ENCODE data around the gene LLGL2. TPM values are rescaled to one million over a fixed set of nuclear protein-coding genes. Genes with fewer than 3 reads are reported as not detected.

Gene LLGL2
- total and polyA plus RNA-seq, 10 of the 15 experiments (the other 5 are each of a cell fraction or from before 2014, with no cell fraction given) = 0.21 to 9.9 (median 4.5) TPM

DNA sequence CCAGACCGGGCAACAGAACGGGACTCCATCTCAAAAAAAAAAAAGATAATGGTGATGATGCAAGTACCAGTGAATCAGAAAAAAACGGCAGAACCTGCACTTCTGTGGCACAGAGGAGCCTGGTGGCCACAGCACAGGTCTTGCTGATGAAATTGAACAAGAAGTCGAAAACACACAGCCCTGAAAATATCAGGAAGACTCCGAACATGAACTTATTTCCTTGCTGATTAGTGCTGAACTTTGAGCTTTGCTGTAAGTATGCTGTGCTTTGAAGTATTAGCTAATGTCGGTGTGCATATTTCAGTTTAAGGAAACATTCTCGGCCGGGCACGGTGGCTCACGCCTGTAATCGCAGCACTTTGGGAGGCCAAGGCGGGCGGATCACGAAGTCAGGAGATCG is 51.2 kb downstream of the LLGL2 start:
- H3K4me1 ChIP-seq (ENCODE audit: control insufficient read depth, insufficient read depth, low read length) = peaks cover under 1% of the 10 kb centered on the region; the same call in 1 of the 2 replicates
- ATAC-seq = no peak
- no peaks in the 10 kb centered on the region for H3K36me3 ChIP-seq (ENCODE audit: control insufficient read depth in 2 of 2, insufficient read depth in 2 of 2, low read length in 1 of 2)
- H3K27me3 ChIP-seq (replicated peaks in 1 of 2; ENCODE audit: control insufficient read depth in 2 of 2, insufficient read depth in 2 of 2, low read length in 1 of 2) = no peaks in the 10 kb centered on the region
- no peak for FAIRE-seq
- in situ Hi-C loops (cut with MboI) = no loop called here
- no peak overlapping the region for H3K27ac ChIP-seq (ENCODE audit: control insufficient read depth, insufficient read depth)
- BruUV-seq (replicated peaks) = no TSS peak
- H3K79me2 ChIP-seq (ENCODE audit: control insufficient read depth, insufficient read depth, low read length) = no peaks in the 10 kb centered on the region
- ChIA-PET POLR2A (no interaction called here), SMC1A (ENCODE audit: uncharacterized antibody, unreplicated experiment) (no interaction called here), CTCF (no interaction called here), RAD21 (ENCODE audit: unreplicated experiment) (no interaction called here)
- no peak overlapping the region for H3K4me3 ChIP-seq
- peaks cover 2% of the 10 kb centered on the region; the same call in 1 of the 3 replicates for H3K9me3 ChIP-seq (replicated peaks; ENCODE audit: control insufficient read depth, insufficient read depth, low read length)
- WGBS (ENCODE audit: insufficient coverage, insufficient replicate concordance, low lambda C conversion rate, missing lambda C conversion rate) = 83% methylated on average over 15 of the region's 15 CpGs
- no peak overlapping the region for H3K4me2 ChIP-seq (ENCODE audit: control insufficient read depth, insufficient read depth)
- DNase-seq (ENCODE audit: low read depth, low spot score) = no peak
- intact Hi-C loops (cut with micrococcal nuclease; ENCODE audit: unreplicated experiment) = no loop called here
- H2AFZ ChIP-seq (ENCODE audit: control insufficient read depth, low read depth, low read length) = no peak overlapping the region
- TF ChIP-seq MYC (IDR thresholded peaks at IDR 0.05; ENCODE audit: insufficient read depth, insufficient read length, insufficient replicate concordance, low read length, severe bottlenecking) (no peak), MLLT1 (IDR thresholded peaks at IDR 0.05) (no peak), IKZF1 (conservative IDR thresholded peaks at IDR 0.05) (no peak), ZNF207 (IDR thresholded peaks at IDR 0.05; ENCODE audit: borderline replicate concordance) (no peak), CREM (IDR thresholded peaks at IDR 0.05; ENCODE audit: low read depth) (no peak), NFIC (IDR thresholded peaks at IDR 0.05; ENCODE audit: low read depth, low read length) (no peak), SRF (IDR thresholded peaks at IDR 0.05; ENCODE audit: low read depth in 2 of 2, low read length in 2 of 2) (no peak), POU2F2 (IDR thresholded peaks at IDR 0.05; ENCODE audit: borderline replicate concordance, low read depth, low read length) (no peak), IRF5 (IDR thresholded peaks at IDR 0.05; ENCODE audit: borderline replicate concordance) (no peak), STAT3 (IDR thresholded peaks at IDR 0.05; ENCODE audit: low read depth, low read length) (no peak)
- no peaks in the 10 kb centered on the region for H4K20me1 ChIP-seq (ENCODE audit: control insufficient read depth, insufficient read depth)
- H3K9ac ChIP-seq (ENCODE audit: control insufficient read depth, insufficient read depth, low read length) = no peak overlapping the region
